Measurements from ENCODE around the gene COG6.

The COG6 gene

DNA sequence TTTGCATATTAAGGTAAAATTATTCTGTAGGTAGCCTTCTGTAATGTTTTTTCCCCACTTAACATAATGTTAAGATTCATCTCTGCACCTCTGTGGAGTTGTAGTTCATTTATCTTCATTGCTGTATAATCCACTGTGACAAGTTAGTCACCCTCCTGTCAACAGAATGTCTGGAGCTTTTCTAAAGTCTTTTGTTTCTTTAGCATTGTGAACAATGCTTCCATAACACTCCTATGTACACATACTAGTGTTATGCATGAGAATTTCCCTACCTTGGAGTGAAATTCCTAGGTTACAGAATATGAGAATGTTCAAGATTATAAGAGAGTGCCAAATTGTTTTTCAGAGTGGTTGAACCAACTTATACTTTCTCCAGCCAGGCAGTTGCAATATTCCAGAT is 113.5 kb downstream of the COG6 start:
- DNase-seq (ENCODE audit: low read depth in 2 of 2), result no peak

GRCh38 chr13:39770221-39771090 is 115.0 kb downstream of the COG6 start:
- DNase-seq (ENCODE audit: low read depth in 2 of 2), result no peak

GRCh38 chr13:39773833-39774232 is 118.4 kb downstream of the COG6 start:
- DNase-seq (ENCODE audit: low read depth in 2 of 2), result no peak

DNA sequence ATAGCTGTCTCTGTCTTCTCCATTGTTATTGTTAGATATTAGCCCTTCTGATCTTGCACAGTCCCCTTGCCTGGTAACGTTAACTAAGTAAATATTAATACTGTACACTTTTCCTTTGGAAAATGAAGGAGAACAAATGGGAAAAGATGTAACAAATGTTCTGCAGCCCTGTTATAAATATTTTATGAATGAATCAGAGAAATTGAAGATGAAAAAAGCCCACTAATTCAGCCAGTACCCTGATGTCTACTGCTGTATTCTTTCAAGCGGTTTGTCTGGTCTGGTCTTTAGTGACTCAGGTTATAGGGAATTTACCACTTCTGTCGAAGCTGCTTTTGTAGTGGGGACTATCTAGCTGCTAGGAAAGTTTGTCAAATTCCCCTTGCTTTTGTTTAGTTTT is 121.0 kb downstream of the COG6 start:
- no peak for DNase-seq (ENCODE audit: low read depth in 2 of 2)

- no peak for DNase-seq (ENCODE audit: low read depth in 2 of 2)
Measured at GRCh38 chr13:39777021-39777420, 121.6 kb downstream of the COG6 start.

GRCh38 chr13:39777527-39778061 is 122.1 kb downstream of the COG6 start:
- peak; percentile 38 to 53 for DNase-seq (ENCODE audit: low read depth in 2 of 2)

- DNase-seq (ENCODE audit: low read depth in 2 of 2), result no peak
Measured at GRCh38 chr13:39779337-39780265, 124.1 kb downstream of the COG6 start.

DNA sequence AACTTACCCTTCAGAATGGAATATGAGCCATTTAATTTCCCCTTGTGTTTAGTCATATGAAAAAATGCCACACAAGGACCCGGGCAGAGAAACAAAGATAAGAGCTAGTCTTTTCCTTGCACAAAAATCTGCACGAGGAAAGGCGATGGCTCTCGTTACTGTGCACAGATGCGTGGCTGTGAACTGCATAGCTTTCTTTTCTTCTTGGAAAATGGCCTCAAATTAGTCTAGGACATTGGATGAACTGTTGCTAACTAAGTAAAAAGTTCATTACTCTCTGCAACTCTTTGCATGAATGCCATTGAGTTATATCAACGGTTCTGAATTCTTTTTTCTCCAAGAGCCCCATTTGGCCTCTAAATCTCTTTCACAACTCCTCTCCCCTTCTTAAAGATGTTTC is 125.2 kb downstream of the COG6 start:
- DNase-seq (ENCODE audit: low read depth in 2 of 2), result no peak

- no peak for DNase-seq (ENCODE audit: low read depth in 2 of 2)
Measured at GRCh38 chr13:39781381-39781780, 125.9 kb downstream of the COG6 start.

DNA sequence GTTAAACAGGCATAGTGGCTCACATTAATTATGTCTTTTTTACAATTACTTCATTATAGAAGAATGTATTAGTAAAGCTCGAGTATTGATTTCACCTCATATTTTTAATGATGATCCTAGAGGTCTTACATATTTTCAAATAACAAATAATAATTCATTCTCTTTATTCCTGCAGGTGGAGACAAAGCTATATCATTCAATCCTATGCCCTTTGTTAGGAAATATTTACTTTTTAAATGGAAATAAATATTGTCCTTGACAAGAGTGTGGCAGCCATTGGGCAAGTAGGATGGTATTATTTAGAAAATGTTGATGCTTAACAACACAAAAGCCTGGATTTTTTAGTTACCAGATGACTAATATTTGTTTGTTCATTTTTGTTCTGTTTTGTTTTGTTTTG is 127.6 kb downstream of the COG6 start:
- no peak for DNase-seq (ENCODE audit: low read depth in 2 of 2)

GRCh38 chr13:39784347-39784746 is 128.9 kb downstream of the COG6 start:
- DNase-seq (ENCODE audit: low read depth in 2 of 2), result no peak

GRCh38 chr13:39786091-39786490 is 130.6 kb downstream of the COG6 start:
- no peak for DNase-seq (ENCODE audit: low read depth in 2 of 2)

DNA sequence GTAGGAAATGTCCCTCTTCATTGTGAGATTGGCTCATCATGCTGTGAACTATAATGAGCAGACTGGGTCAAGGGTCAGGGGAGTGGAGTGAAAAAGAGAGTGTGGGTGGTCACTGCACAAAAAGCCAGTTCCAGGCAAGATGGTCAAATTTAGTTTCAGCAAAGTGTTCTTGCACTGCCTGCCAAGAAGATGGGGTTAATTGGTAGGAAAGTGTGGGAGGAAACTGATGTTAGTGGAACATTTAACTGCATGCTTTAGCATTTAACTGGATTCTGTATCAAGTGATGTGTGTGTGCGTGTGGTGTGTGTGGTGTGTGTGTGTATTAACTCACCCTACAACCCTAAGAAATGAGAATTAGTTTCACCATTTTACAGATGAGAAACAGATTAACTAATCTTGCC is 131.6 kb downstream of the COG6 start:
- DNase-seq (ENCODE audit: low read depth in 2 of 2), result no peak

DNA sequence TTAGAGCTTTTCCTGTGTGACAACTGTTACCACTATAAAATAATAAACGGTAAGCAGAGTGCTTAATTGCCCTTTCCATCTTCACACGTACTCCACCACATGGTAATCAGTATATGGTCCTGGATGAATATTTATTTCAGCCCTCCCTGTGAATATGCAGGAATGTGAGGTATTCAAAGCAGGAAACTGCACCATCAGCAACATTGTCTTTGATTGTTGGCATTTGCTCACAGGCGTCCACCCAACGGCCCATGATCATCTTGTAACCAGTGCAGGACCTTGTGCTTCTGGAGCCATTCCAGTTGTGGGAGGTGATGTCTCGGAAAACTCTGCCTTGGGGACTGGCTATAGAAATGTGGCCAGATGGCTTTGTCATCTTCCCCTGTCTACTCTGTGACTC is 132.6 kb downstream of the COG6 start:
- no peak for DNase-seq (ENCODE audit: low read depth in 2 of 2)

DNA sequence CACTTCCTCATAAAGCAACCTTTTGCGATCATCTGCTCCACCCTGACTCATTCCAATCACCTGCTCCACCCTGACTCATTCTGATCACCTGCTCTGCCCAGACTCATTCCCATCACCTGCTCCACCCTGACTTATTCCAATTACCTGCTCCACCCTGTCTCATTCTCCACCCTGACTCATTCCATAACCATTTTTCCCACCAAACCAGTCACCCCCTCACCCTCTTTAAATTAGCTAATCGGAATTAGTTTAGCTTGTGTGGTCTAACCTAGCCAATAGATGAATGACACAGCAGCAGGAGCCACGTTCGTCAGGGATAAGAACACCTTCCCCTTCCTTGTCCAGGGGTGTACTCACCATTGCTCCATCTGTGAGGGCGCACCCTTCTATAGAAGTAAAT is 134.0 kb downstream of the COG6 start:
- DNase-seq (ENCODE audit: low read depth in 2 of 2), result no peak
